ENCODE results near the gene PRMT2. TPM values are rescaled to one million over a fixed set of nuclear protein-coding genes. Genes with fewer than 3 reads are reported as not detected.

Gene PRMT2
- total and polyA plus RNA-seq, 2 donors, result 83.9 to 98.8 TPM

GRCh38 chr21:46633566-46633965 lies 1.9 kb upstream of the PRMT2 start:
- Histone ChIP-seq H3K4me1 (ENCODE audit: control insufficient read depth in 2 of 2, insufficient read depth in 2 of 2, low read length in 2 of 2) (peaks cover 3 to 29% of the 10 kb centered on the region in 2 donors), H3K27me3 (ENCODE audit: control insufficient read depth in 2 of 2, insufficient read depth in 1 of 2, low read length in 1 of 2) (no peaks in the 10 kb centered on the region), H3K9me3 (ENCODE audit: control insufficient read depth in 2 of 2, insufficient read depth in 1 of 2, low read length in 1 of 2) (peaks cover 0 to 3% of the 10 kb centered on the region in 2 donors), H3K4me3 (ENCODE audit: low read length in 2 of 2) (no peak overlapping the region), H3K27ac (ENCODE audit: low read depth in 1 of 2, low read length in 1 of 2) (peak overlapping the region; percentile 83 to 98), H3K36me3 (ENCODE audit: control insufficient read depth in 2 of 2, insufficient read depth in 2 of 2, low read length in 1 of 2) (peaks cover 0 to 9% of the 10 kb centered on the region in 2 donors)
- peak in 4 of 9 donors; percentile 19 to 70 (median 34) for DNase-seq (ENCODE audit: low read depth in 6 of 9, low spot score in 9 of 9)
- WGBS, result 70% methylated on average over 5 of the region's 5 CpGs

- Histone ChIP-seq H3K27me3 (ENCODE audit: control insufficient read depth in 2 of 2, insufficient read depth in 1 of 2, low read length in 1 of 2) (no peaks in the 10 kb centered on the region), H3K4me3 (ENCODE audit: low read length in 2 of 2) (peak overlapping the region in 1 of 2 donors; percentile 99), H3K9me3 (ENCODE audit: control insufficient read depth in 2 of 2, insufficient read depth in 1 of 2, low read length in 1 of 2) (no peaks in the 10 kb centered on the region), H3K4me1 (ENCODE audit: control insufficient read depth in 2 of 2, insufficient read depth in 2 of 2, low read length in 2 of 2) (peaks cover 3 to 29% of the 10 kb centered on the region in 2 donors), H3K36me3 (ENCODE audit: control insufficient read depth in 2 of 2, insufficient read depth in 2 of 2, low read length in 1 of 2) (peaks cover 0 to 9% of the 10 kb centered on the region in 2 donors), H3K27ac (ENCODE audit: low read depth in 1 of 2, low read length in 1 of 2) (peak overlapping the region; percentile 98 to 100)
- 95% methylated on average over 8 of the region's 8 CpGs for WGBS
- peak in 1 of 9 donors; percentile 17 for DNase-seq (ENCODE audit: low read depth in 6 of 9, low spot score in 9 of 9)
These were observed 1.0 kb upstream of the PRMT2 start for GRCh38 chr21:46634427-46634826.

- Histone ChIP-seq H3K27me3 (ENCODE audit: control insufficient read depth in 2 of 2, insufficient read depth in 1 of 2, low read length in 1 of 2) (no peaks in the 10 kb centered on the region), H3K27ac (ENCODE audit: low read depth in 1 of 2, low read length in 1 of 2) (peak overlapping the region; percentile 98 to 100), H3K4me1 (ENCODE audit: control insufficient read depth in 2 of 2, insufficient read depth in 2 of 2, low read length in 2 of 2) (peaks cover 3 to 29% of the 10 kb centered on the region in 2 donors), H3K4me3 (ENCODE audit: low read length in 2 of 2) (peak overlapping the region; percentile 99 to 100), H3K36me3 (ENCODE audit: control insufficient read depth in 2 of 2, insufficient read depth in 2 of 2, low read length in 1 of 2) (peaks cover 0 to 9% of the 10 kb centered on the region in 2 donors), H3K9me3 (ENCODE audit: control insufficient read depth in 2 of 2, insufficient read depth in 1 of 2, low read length in 1 of 2) (no peaks in the 10 kb centered on the region)
- under 1% methylated on average over 14 of the region's 14 CpGs for WGBS
- peak in 6 of 9 donors; percentile 30 to 79 (median 51) for DNase-seq (ENCODE audit: low read depth in 6 of 9, low spot score in 9 of 9)
These were observed 529 bp upstream of the PRMT2 start for GRCh38 chr21:46634966-46635323.

- WGBS, result 23% methylated on average over 8 of the region's 8 CpGs
- Histone ChIP-seq H3K27ac (ENCODE audit: low read depth in 1 of 2, low read length in 1 of 2) (peak overlapping the region; percentile 92 to 95), H3K4me3 (ENCODE audit: low read length in 2 of 2) (peak overlapping the region; percentile 99 to 100), H3K9me3 (ENCODE audit: control insufficient read depth in 2 of 2, insufficient read depth in 1 of 2, low read length in 1 of 2) (no peaks in the 10 kb centered on the region), H3K36me3 (ENCODE audit: control insufficient read depth in 2 of 2, insufficient read depth in 2 of 2, low read length in 1 of 2) (peaks cover 3 to 12% of the 10 kb centered on the region in 2 donors), H3K27me3 (ENCODE audit: control insufficient read depth in 2 of 2, insufficient read depth in 1 of 2, low read length in 1 of 2) (no peaks in the 10 kb centered on the region), H3K4me1 (ENCODE audit: control insufficient read depth in 2 of 2, insufficient read depth in 2 of 2, low read length in 2 of 2) (peaks cover 3 to 29% of the 10 kb centered on the region in 2 donors)
- DNase-seq (ENCODE audit: low read depth in 6 of 9, low spot score in 9 of 9), result no peak
These were observed 673 bp downstream of the PRMT2 start for GRCh38 chr21:46636181-46636512.

GRCh38 chr21:46636550-46637285 lies 1.2 kb downstream of the PRMT2 start:
- Histone ChIP-seq H3K27ac (ENCODE audit: low read depth in 1 of 2, low read length in 1 of 2) (peak overlapping the region in 1 of 2 donors; percentile 92), H3K27me3 (ENCODE audit: control insufficient read depth in 2 of 2, insufficient read depth in 1 of 2, low read length in 1 of 2) (no peaks in the 10 kb centered on the region), H3K4me3 (ENCODE audit: low read length in 2 of 2) (peak overlapping the region; percentile 99 to 100), H3K36me3 (ENCODE audit: control insufficient read depth in 2 of 2, insufficient read depth in 2 of 2, low read length in 1 of 2) (peaks cover 8 to 15% of the 10 kb centered on the region in 2 donors), H3K4me1 (ENCODE audit: control insufficient read depth in 2 of 2, insufficient read depth in 2 of 2, low read length in 2 of 2) (peaks cover 3 to 29% of the 10 kb centered on the region in 2 donors), H3K9me3 (ENCODE audit: control insufficient read depth in 2 of 2, insufficient read depth in 1 of 2, low read length in 1 of 2) (no peaks in the 10 kb centered on the region)
- peak in 1 of 9 donors; percentile 35 for DNase-seq (ENCODE audit: low read depth in 6 of 9, low spot score in 9 of 9)
- WGBS, result 85% methylated on average over 7 of the region's 7 CpGs

GRCh38 chr21:46637952-46638746 lies 2.7 kb downstream of the PRMT2 start:
- DNase-seq (ENCODE audit: low read depth in 6 of 9, low spot score in 9 of 9), result no peak
- H3K9me3 ChIP-seq (ENCODE audit: control insufficient read depth in 2 of 2, insufficient read depth in 1 of 2, low read length in 1 of 2), result no peaks in the 10 kb centered on the region
- peaks cover 3 to 26% of the 10 kb centered on the region in 2 donors for H3K4me1 ChIP-seq (ENCODE audit: control insufficient read depth in 2 of 2, insufficient read depth in 2 of 2, low read length in 2 of 2)
- H3K4me3 ChIP-seq (ENCODE audit: low read length in 2 of 2), result peak overlapping the region in 1 of 2 donors; percentile 4
- 82% methylated on average over 3 of the region's 3 CpGs for WGBS
- H3K27ac ChIP-seq (ENCODE audit: low read depth in 1 of 2, low read length in 1 of 2), result peak overlapping the region in 1 of 2 donors; percentile 43
- no peaks in the 10 kb centered on the region for H3K27me3 ChIP-seq (ENCODE audit: control insufficient read depth in 2 of 2, insufficient read depth in 1 of 2, low read length in 1 of 2)
- peaks cover 16 to 20% of the 10 kb centered on the region in 2 donors for H3K36me3 ChIP-seq (ENCODE audit: control insufficient read depth in 2 of 2, insufficient read depth in 2 of 2, low read length in 1 of 2)

- 94% methylated on average over 8 of the region's 8 CpGs for WGBS
- peak in 1 of 9 donors; percentile 15 for DNase-seq (ENCODE audit: low read depth in 6 of 9, low spot score in 9 of 9)
- Histone ChIP-seq H3K4me1 (ENCODE audit: control insufficient read depth in 2 of 2, insufficient read depth in 2 of 2, low read length in 2 of 2) (peaks cover 3 to 10% of the 10 kb centered on the region in 2 donors), H3K27me3 (ENCODE audit: control insufficient read depth in 2 of 2, insufficient read depth in 1 of 2, low read length in 1 of 2) (no peaks in the 10 kb centered on the region), H3K9me3 (ENCODE audit: control insufficient read depth in 2 of 2, insufficient read depth in 1 of 2, low read length in 1 of 2) (no peaks in the 10 kb centered on the region), H3K4me3 (ENCODE audit: low read length in 2 of 2) (no peak overlapping the region), H3K36me3 (ENCODE audit: control insufficient read depth in 2 of 2, insufficient read depth in 2 of 2, low read length in 1 of 2) (peaks cover 30 to 34% of the 10 kb centered on the region in 2 donors), H3K27ac (ENCODE audit: low read depth in 1 of 2, low read length in 1 of 2) (no peak overlapping the region)
These were observed 4.3 kb downstream of the PRMT2 start for GRCh38 chr21:46639489-46640386.

- peaks cover 41 to 48% of the 10 kb centered on the region in 2 donors for H3K36me3 ChIP-seq (ENCODE audit: control insufficient read depth in 2 of 2, insufficient read depth in 2 of 2, low read length in 1 of 2)
- peaks cover 0 to 2% of the 10 kb centered on the region in 2 donors for H3K4me1 ChIP-seq (ENCODE audit: control insufficient read depth in 2 of 2, insufficient read depth in 2 of 2, low read length in 2 of 2)
- 90% methylated on average over 8 of the region's 8 CpGs for WGBS
These were observed 6.2 kb downstream of the PRMT2 start for GRCh38 chr21:46641656-46642055.

More at GRCh38 chr21:46641656-46642055, 6.2 kb downstream of the PRMT2 start:
- Histone ChIP-seq H3K27ac (ENCODE audit: low read depth in 1 of 2, low read length in 1 of 2) (no peak overlapping the region), H3K27me3 (ENCODE audit: control insufficient read depth in 2 of 2, insufficient read depth in 1 of 2, low read length in 1 of 2) (no peaks in the 10 kb centered on the region), H3K4me3 (ENCODE audit: low read length in 2 of 2) (no peak overlapping the region), H3K9me3 (ENCODE audit: control insufficient read depth in 2 of 2, insufficient read depth in 1 of 2, low read length in 1 of 2) (no peaks in the 10 kb centered on the region)
- no peak for DNase-seq (ENCODE audit: low read depth in 6 of 9, low spot score in 9 of 9)

Measured in thymus (tissue), 11 donors.